ENCODE results near the gene MEIKIN.

GRCh38 chr5:131987251-131987650, 41.8 kb upstream of the MEIKIN start:
- no peak for TF ChIP-seq REST (IDR thresholded peaks at IDR 0.05; ENCODE audit: low read depth)
- TF ChIP-seq YY1 (IDR thresholded peaks at IDR 0.05; ENCODE audit: low read depth), result no peak
- TF ChIP-seq CEBPB (IDR thresholded peaks at IDR 0.05), result no peak
- no peak for TF ChIP-seq MAX (IDR thresholded peaks at IDR 0.05)
- no peak for TF ChIP-seq USF1 (IDR thresholded peaks at IDR 0.05)
- no peak for TF ChIP-seq FOXM1 (IDR thresholded peaks at IDR 0.05; ENCODE audit: borderline replicate concordance, low read depth)

Data from Ishikawa (cell line).